GM10266 (cell line): ENCODE data around the gene COL9A3.

Experiments used
- DNase-seq: peaks from one replicate; pipeline ENCODE4 v3.0.0; 2012; ENCODE audit errors: extremely low spot score
- CTCF ChIP-seq: IDR thresholded peaks from 2 replicates; pipeline ENCODE4 v1.5.1; 2012; ENCODE audit warnings: mild to moderate bottlenecking, low read depth; ENCODE audit not compliant: control insufficient read depth, insufficient read depth; ENCODE audit errors: missing control alignments

COL9A3 gene

GRCh38 chr20:62799036-62799435, 17.8 kb upstream of the COL9A3 start:
- no peak for DNase-seq
- TF ChIP-seq CTCF = no peak

- DNase-seq = no peak
- no peak for TF ChIP-seq CTCF
Measured at GRCh38 chr20:62799459-62799858, 17.4 kb upstream of the COL9A3 start.

- DNase-seq = no peak
- TF ChIP-seq CTCF = no peak
Measured at GRCh38 chr20:62799873-62800272, 17.0 kb upstream of the COL9A3 start.

GRCh38 chr20:62800314-62801259, 16.3 kb upstream of the COL9A3 start:
- no peak for TF ChIP-seq CTCF
- DNase-seq = no peak

GRCh38 chr20:62801284-62802010, 15.4 kb upstream of the COL9A3 start:
- TF ChIP-seq CTCF = no peak
- DNase-seq = no peak

- TF ChIP-seq CTCF = no peak
- no peak for DNase-seq
Measured at GRCh38 chr20:62802026-62802712, 14.7 kb upstream of the COL9A3 start.
